ENCODE results near the gene HCFC2.
A peak's percentile ranks its signal among the peaks of the same experiment; 100 is the strongest.
"Not testable (repeated sequence)": the region's sequence is repeated elsewhere in the genome, so short reads cannot be mapped to it uniquely, and the experiment has no call there.

The HCFC2 gene

DNA sequence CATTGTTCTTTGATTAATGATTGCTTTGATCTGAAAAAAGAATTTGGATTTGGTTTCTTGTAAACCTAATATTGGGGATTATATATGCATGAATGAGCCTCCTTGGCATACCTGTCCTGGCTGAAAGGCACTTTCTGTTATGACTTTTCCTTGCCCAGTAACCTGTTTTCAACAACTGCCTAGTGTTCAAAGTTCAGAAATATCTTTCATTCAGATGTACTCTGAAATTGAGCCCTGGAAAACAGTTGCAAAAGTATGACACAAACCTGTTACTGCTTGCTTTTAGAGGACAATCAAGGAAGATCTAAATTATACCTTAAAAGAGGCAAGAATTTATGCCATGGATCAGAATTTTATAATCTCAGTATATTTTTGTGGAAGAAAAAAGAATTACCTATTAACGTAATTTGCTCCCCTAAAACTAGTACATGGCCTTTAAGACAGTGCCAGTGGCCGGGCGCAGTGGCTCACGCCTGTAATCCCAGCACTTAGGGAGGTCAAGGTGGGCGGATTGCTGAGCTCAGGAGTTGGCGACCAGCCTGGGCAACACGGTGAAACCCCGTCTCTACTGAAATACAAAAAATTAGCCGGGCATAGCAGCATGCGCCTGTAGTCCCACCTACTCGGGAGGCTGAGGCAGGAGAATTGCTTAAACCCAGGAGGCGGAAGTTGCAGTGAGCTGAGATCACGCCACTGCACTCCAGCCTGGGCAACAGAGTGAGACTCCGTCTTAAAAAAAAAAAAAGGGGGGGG lies 50.7 kb downstream of the HCFC2 start:
- POLR2A ChIA-PET; H3K27ac ChIP-seq (ENCODE audit: extremely low read depth, low read depth, low read length); H3K9me3 ChIP-seq (ENCODE audit: control insufficient read depth, insufficient read depth, low read depth, low read length); CTCF ChIA-PET; H3K4me1 ChIP-seq (ENCODE audit: control insufficient read depth, insufficient read depth, low read length); H3K4me3 ChIP-seq (ENCODE audit: low read depth, low read length): not testable (repeated sequence)
- peaks cover 32 to 40% of the 10 kb centered on the region in 2 experiments for H3K36me3 ChIP-seq (ENCODE audit: control insufficient read depth in 2 of 2, insufficient read depth in 1 of 2, low read length in 2 of 2)
- peak; percentile 43; the same call in 1 of the 2 replicates for TF ChIP-seq ZFHX2 (tag by site-specific recombination; conservative IDR thresholded peaks at IDR 0.05)

DNA sequence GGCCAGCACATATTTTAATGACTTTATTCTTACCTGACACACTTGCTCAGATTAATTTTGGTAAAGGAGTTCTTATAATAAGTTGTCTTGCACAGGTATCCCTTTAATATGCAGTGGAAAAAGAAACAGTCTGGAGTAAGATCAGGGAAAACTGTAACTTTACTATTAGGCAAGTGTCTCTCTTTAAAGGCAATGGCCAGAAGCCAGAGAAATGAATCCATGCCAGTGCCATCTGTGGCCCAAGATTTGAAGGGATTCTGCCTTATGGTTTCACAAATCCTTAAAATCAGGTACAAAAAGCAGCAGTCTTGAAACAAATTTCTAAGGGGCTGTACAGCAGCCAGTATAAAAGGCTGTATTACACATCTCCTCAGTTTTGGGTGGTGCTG lies 51.2 kb downstream of the HCFC2 start:
- H3K27ac ChIP-seq (ENCODE audit: extremely low read depth, low read depth, low read length), result no peak overlapping the region

DNA sequence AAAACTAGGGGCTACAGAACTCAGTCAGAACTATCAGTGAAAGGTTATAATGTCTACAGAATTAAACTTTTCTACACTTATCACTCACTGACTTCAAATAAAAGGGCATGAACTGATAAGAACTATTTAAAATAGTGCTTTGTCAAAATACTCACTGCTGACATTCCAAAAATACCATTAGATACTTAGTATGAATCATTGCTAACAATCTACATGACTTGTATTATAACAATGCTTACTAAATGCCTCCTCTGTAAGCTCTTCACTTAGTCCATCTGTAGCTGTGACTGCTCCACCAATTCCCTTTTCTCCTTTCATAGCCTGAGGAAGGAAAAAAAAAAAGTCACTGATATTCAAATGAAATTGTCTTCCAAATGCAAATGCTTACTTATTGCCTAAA lies 56.7 kb downstream of the HCFC2 start:
- H3K9me3 ChIP-seq (ENCODE audit: control insufficient read depth, insufficient read depth, low read depth, low read length), result no peaks in the 10 kb centered on the region
- H3K36me3 ChIP-seq (ENCODE audit: control insufficient read depth in 2 of 2, insufficient read depth in 1 of 2, low read length in 2 of 2), result peaks cover 73 to 77% of the 10 kb centered on the region in 2 experiments
- H3K4me1 ChIP-seq (ENCODE audit: control insufficient read depth, insufficient read depth, low read length), result no peaks in the 10 kb centered on the region
- H3K27ac ChIP-seq (ENCODE audit: extremely low read depth, low read depth, low read length), result no peak overlapping the region
- H3K4me3 ChIP-seq (ENCODE audit: low read depth, low read length), result no peak overlapping the region
- ChIA-PET POLR2A (interaction anchor here (1.0 to 1.8 kb wide), 2 partner anchors 17 to 191 kb away, joined by 3 to 7 read pairs; partner anchors contain the start of genes HSP90B1 and NFYB), CTCF (interaction anchor here (0.7 to 5.2 kb wide), 2 partner anchors 12 to 338 kb away, joined by 7 to 42 read pairs; no protein-coding TSS in a partner anchor)
- TF ChIP-seq, protein P1, sequence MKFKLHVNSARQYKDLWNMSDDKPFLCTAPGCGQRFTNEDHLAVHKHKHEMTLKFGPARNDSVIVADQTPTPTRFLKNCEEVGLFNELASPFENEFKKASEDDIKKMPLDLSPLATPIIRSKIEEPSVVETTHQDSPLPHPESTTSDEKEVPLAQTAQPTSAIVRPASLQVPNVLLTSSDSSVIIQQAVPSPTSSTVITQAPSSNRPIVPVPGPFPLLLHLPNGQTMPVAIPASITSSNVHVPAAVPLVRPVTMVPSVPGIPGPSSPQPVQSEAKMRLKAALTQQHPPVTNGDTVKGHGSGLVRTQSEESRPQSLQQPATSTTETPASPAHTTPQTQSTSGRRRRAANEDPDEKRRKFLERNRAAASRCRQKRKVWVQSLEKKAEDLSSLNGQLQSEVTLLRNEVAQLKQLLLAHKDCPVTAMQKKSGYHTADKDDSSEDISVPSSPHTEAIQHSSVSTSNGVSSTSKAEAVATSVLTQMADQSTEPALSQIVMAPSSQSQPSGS (tag by site-specific recombination; IDR thresholded peaks at IDR 0.05; ENCODE audit: low read depth), result no peak
- TF ChIP-seq ZIC2 (tag by site-specific recombination; IDR thresholded peaks at IDR 0.05) (no peak), SP2 (tag by site-specific recombination; IDR thresholded peaks at IDR 0.05) (no peak), KLF9 (tag by site-specific recombination; IDR thresholded peaks at IDR 0.05; ENCODE audit: low read depth) (no peak), KLF7 (tag by site-specific recombination; IDR thresholded peaks at IDR 0.05; ENCODE audit: borderline replicate concordance) (no peak), ZNF658 (tag by site-specific recombination; IDR thresholded peaks at IDR 0.05) (no peak), GLI4 (tag by site-specific recombination; IDR thresholded peaks at IDR 0.05) (no peak), MYNN (tag by site-specific recombination; IDR thresholded peaks at IDR 0.05; ENCODE audit: borderline replicate concordance) (no peak), ZNF292 (tag by site-specific recombination; IDR thresholded peaks at IDR 0.05; ENCODE audit: borderline replicate concordance, low read depth) (no peak), ZNF169 (tag by site-specific recombination; IDR thresholded peaks at IDR 0.05) (no peak), ZNF596 (tag by site-specific recombination; IDR thresholded peaks at IDR 0.05) (no peak), ZNF501 (tag by site-specific recombination; IDR thresholded peaks at IDR 0.05) (no peak), ZNF132 (tag by site-specific recombination; IDR thresholded peaks at IDR 0.05; ENCODE audit: borderline replicate concordance) (no peak), PRDM2 (tag by site-specific recombination; IDR thresholded peaks at IDR 0.05; ENCODE audit: borderline replicate concordance) (no peak), ZNF16 (tag by site-specific recombination; IDR thresholded peaks at IDR 0.05; ENCODE audit: low read depth) (no peak), ZNF843 (tag by site-specific recombination; IDR thresholded peaks at IDR 0.05) (no peak), HOXC10 (CRISPR knock-in tag; IDR thresholded peaks at IDR 0.05) (no peak), ZNF211 (tag by site-specific recombination; IDR thresholded peaks at IDR 0.05; ENCODE audit: low read depth) (no peak)

More for the DNA sequence above, 51.2 kb downstream of the HCFC2 start:
- H3K36me3 ChIP-seq (ENCODE audit: control insufficient read depth in 2 of 2, insufficient read depth in 1 of 2, low read length in 2 of 2), result peaks cover 38 to 45% of the 10 kb centered on the region in 2 experiments
- ChIA-PET CTCF (no interaction called here), POLR2A (no interaction called here)
- H3K4me3 ChIP-seq (ENCODE audit: low read depth, low read length), result no peak overlapping the region
- H3K9me3 ChIP-seq (ENCODE audit: control insufficient read depth, insufficient read depth, low read depth, low read length), result no peaks in the 10 kb centered on the region
- H3K4me1 ChIP-seq (ENCODE audit: control insufficient read depth, insufficient read depth, low read length), result no peaks in the 10 kb centered on the region
- TF ChIP-seq SP2 (tag by site-specific recombination; IDR thresholded peaks at IDR 0.05) (no peak), ZNF529 (tag by site-specific recombination; IDR thresholded peaks at IDR 0.05; ENCODE audit: insufficient replicate concordance) (no peak), ZNF366 (tag by site-specific recombination; conservative IDR thresholded peaks at IDR 0.05) (no peak), ZNF426 (tag by site-specific recombination; IDR thresholded peaks at IDR 0.05) (no peak), ZNF664 (tag by site-specific recombination; IDR thresholded peaks at IDR 0.05) (no peak), TRIM28 (IDR thresholded peaks at IDR 0.05; ENCODE audit: borderline replicate concordance, low read length) (no peak), HOXA7 (CRISPR knock-in tag; IDR thresholded peaks at IDR 0.05; ENCODE audit: borderline replicate concordance) (no peak), IKZF3 (tag by site-specific recombination; IDR thresholded peaks at IDR 0.05) (no peak), MEIS1 (CRISPR knock-in tag; IDR thresholded peaks at IDR 0.05; ENCODE audit: borderline replicate concordance) (no peak)
